HG02840 (cell line): ENCODE data around the gene BAHCC1.
"Not testable (repeated sequence)": the region's sequence is repeated elsewhere in the genome, so short reads cannot be mapped to it uniquely, and the experiment has no call there.

Experiments used
- ATAC-seq: cut with Tn5 transposase; IDR thresholded peaks from one replicate; pipeline ENCODE4 v1.9.1; 2021; ENCODE audit warnings: mild to moderate bottlenecking, moderate library complexity, moderate number of reproducible peaks; ENCODE audit not compliant: unreplicated experiment, low FRiP score

BAHCC1 gene

GRCh38 chr17:81394921-81395599, at the start of gene BAHCC1:
Gene BAHCC1 (plus strand): TSS chr17:81395457. CDS start chr17:81399740, 4,283 bp downstream.
- ATAC-seq = no peak

DNA sequence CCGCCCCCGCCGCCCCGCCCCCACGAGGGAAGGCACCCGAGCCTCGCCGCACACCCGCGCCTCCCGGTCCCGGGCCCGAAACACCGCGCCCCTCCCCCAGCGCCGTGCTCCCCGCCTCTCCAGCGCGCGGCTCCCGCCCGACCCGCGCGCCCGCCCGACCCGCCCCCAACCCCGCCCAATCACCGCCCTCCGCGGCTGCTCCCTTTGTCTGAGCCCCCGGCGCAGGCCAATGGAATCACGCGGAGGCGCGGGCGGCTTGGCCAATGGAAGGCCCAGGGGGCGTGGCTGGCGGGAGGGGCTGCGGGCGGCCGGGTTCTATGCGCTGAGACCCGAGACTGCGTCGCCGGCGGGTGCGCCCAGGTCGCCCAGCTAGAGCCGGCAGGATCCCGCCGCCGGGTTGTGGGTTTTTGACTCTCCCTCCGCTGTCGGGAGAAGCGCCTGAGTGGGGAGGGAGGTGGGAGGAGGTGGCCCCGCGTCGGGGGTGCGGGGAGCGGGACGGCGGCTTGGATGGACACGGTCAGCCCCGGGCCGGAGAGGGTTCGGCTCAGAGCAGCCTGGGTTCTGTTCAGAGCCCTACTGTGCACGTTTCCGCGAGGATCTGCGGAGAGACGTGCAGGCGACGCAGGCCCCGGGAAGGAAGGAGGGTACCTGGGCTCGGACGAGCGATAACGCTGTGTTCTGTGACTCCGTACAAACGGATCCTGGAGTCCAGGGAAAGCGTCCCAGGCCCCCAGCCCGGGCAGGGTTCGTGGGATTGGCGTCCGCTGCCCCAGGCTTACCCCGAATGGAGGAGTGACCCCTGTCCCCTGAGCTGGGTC, 49.0 kb upstream of the BAHCC1 start:
- ATAC-seq = peak; percentile 79

DNA sequence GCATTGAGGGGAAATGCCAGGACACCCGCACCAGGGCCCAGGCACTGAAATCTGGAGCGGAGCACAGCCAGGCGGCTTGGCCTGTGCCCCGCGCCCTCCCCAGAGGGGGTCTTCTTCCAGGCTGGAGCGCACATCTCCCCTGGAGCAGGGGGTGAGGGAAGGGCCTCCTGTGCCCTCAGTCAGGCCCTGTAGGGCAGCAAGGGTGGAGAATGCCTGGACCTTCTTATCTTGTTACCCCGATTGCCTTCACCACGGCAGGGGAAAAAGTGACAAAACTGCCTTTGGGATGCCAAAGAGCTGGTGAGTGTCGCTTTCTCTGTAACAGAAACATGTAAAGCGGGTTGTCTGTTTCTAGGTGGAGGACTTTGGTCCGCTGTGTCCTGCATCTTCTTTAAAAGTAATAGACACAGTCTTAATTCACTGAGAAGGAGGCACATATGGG, 48.3 kb upstream of the BAHCC1 start:
- no peak for ATAC-seq

DNA sequence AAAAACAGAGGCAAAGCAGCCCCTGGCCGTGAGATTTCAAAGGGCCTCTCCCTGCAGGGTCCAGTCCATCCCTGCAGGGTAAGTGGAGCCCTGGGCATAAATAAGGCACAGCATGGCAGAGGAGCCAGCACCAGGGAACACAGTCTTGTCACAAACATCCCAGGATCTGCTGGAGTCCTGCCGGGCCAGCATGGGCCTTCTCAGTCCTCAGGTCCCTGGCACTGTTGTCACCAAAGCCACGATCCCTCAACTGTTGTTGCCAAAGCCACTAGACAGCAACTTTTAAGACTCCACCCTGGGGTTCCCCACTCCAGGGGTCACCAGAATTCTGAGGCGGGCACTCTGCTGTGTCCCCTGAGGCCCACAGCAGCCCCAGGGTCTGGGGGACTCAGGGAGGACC, 47.8 kb upstream of the BAHCC1 start:
- no peak for ATAC-seq

- no peak for ATAC-seq
Observed at GRCh38 chr17:81348097-81349055, 46.9 kb upstream of the BAHCC1 start.

DNA sequence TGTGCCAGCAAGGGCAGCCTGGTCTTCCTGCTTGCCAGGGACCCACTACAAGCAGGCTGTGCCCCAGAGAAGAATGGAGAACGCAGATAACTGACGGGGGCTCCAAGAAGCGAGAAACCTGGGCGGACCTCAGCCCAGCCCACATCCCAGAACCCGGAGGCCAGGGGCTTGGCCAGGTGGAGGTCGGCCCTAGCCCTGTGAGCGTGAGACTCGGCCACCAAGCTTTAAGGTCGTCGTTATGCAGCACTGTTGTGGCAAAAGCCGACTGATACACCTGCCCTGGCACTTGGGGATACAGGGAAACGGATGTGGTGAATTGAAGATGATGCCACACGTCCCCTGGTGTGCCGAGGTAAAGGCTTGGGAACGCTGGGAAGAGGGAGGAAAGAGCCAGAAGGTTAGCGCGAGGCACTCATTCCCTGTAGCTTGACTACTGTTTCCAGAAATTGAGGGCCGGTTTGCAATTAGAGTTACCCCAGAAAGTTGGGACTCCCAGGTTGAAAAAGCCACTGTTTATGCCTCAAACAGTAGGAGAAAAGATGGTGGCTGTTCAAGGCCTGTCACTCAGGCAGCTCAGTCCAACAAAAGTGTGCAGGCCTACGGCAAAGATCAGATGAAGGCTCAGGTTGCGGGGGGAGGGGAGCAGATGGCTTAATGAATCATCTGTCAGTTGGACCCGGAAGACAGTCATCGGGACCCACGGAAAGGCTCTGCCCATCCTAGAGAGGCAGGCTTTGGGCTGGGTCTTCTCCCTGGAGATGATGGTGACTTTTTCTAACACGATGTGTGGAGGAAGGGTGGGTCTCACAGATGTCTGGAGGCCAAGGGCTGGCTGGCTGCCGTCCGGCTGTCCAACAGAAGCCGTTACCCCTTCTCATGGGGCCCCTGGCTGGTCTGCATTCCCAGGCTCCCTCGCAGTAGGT, 45.6 kb upstream of the BAHCC1 start:
- no peak for ATAC-seq

GRCh38 chr17:81350320-81350890, 44.9 kb upstream of the BAHCC1 start:
- no peak for ATAC-seq

- not testable (repeated sequence) for ATAC-seq
Observed at GRCh38 chr17:81351329-81352052, 43.8 kb upstream of the BAHCC1 start.

DNA sequence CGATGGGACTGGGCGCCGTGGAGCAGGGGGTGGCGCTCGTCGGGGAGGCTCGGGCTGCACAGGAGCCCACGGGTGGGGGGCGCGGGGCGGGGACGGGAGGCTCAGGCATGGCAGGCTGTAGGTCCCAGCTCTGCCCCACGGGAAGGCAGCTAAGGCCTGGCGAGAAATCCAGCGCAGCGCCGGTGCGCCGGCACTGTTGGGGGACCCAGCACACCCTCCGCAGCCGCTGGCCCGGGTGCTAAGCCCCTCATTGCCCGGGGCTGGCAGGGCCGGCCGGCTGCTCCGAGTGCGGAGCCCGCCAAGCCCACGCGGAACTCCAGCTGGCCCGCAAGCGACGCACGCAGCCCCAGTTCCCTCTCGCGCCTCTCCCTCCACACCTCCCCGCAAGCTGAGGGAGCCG, 43.2 kb upstream of the BAHCC1 start:
- ATAC-seq = not testable (repeated sequence)

DNA sequence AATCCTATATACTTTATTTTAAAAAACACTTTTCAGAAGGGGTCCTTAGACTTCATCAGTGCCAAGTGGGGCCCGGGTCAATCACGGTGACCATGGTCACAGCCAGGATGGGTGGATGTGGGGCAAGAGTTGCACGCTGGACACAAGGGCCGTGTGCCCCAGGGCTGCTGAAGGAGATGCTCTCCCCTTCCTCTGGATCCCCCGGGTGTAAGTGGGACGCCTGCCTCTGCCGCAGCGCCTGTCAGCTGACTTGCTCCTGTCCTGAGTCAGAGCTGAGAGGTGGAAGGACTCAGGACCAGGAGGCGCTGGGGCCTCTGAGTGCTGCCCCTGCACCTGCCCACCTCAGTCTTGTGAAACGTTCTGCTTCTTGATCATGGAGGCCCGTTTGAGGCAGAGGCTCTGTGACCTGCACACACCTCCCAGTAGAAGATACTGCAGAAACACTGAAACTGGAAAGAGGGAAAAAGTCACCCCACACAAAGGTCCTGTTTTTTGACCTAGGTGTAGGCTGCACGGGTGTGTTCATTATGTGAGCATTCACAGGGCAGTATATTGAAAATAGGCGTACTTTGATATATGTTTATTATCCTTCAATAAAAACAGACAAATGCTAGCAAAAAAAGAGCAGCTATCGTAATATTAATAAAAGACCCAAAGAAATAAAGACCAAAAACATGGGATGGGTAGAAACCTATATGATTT, 40.9 kb upstream of the BAHCC1 start:
- no peak for ATAC-seq

DNA sequence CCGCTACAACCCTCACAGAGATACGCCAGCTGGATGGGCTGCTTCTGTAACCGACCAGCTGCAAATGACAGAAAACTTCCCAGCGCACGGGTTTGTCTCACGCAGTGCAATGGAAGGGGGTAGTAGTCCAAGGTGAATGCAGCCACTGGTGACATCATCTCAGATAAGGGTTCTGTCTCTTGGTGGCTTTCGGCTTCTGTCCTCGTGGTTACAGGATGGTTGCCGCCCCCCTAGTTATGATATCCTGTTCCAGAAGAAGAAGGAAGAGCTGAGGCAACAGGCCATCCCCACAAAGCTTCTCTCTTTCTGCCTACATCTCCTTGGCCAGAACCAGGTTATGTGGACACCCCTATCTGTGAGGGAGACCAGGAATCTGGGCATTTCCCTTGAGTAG, 40.3 kb upstream of the BAHCC1 start:
- no peak for ATAC-seq

DNA sequence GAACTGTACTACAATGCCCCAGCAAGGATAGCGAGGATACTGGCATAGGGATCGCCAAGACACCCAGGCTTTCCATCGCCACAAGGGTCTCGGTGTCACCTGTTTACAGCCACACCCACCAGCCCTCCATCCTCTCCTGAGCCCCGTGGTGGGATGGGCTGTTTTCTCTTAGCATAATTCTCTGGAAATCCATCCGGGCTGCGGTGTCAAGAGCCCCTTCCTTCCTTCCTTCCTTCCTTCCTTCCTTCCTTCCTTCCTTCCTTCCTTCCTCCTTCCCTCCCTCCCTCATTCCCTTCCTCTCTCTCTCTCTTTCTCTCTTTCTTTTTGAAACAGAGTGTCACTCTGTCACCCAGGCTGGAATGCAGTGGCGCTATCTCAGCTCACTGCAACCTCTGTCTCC, 36.0 kb upstream of the BAHCC1 start:
- ATAC-seq = no peak

DNA sequence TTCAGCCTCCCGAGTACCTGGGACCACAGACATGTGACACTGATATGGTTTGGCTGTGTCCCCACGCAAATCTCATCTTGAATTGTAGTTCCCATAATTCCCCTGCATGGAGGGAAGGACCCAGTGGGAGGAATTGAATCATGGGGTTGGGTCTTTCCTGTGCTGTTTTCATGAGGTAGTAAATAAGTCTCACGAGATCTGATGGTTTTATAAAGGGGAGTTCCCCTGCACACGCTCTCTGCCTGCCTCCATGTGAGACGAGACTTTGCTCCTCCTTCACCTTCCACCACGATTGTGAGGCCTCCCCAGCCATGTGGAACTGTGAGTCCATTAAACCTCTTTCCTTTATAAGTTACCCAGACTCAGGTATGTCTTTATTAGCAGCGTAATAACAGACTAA, 33.3 kb upstream of the BAHCC1 start:
- ATAC-seq = not testable (repeated sequence)

DNA sequence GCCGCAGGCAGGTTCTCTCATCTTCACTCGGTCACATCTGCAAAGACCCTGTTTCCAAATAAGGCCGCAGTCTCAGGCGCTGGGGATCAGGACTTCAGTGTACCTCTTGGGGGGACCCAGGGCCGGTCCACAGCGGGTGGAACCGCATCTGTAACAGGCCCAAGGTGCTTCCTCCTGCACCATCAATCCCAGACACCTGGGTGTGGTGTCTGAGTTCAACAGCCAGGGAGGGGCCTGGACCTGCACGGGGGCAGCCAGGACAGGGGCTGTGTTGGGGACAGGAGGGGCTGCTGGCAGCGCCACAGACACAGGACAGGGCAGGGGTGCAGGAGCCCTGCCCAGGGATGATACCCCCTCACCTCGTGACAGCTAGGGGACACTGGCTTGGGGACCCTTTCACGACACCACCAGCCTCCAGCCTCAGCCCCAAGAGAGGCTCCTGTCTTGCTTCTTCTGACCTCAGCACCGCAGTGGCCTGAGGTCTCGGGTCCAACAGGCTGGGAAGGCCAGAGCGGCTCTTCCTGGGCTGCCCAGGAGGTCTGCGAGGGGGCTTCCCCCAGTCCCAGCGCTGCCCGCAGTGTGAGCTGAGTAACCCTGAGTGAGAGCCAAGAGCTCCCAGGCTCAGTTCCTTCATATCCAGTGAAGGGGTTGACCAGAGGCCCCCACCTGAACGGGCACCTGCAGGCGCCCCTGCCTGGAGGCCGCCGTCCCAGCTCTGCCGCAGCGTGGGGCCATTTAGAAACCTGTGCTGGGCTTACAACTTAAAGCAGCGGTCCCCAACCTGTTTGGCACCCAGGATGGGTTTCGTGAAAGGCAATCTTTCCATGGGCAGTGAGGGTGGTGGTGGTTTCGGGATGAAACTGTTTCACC, 30.7 kb upstream of the BAHCC1 start:
- ATAC-seq = no peak

GRCh38 chr17:81365148-81365600, 30.1 kb upstream of the BAHCC1 start:
- no peak for ATAC-seq

- no peak for ATAC-seq
Observed at GRCh38 chr17:81365601-81366585, 29.4 kb upstream of the BAHCC1 start.
